ENCODE data around the gene SLC44A4.

SLC44A4 gene

DNA sequence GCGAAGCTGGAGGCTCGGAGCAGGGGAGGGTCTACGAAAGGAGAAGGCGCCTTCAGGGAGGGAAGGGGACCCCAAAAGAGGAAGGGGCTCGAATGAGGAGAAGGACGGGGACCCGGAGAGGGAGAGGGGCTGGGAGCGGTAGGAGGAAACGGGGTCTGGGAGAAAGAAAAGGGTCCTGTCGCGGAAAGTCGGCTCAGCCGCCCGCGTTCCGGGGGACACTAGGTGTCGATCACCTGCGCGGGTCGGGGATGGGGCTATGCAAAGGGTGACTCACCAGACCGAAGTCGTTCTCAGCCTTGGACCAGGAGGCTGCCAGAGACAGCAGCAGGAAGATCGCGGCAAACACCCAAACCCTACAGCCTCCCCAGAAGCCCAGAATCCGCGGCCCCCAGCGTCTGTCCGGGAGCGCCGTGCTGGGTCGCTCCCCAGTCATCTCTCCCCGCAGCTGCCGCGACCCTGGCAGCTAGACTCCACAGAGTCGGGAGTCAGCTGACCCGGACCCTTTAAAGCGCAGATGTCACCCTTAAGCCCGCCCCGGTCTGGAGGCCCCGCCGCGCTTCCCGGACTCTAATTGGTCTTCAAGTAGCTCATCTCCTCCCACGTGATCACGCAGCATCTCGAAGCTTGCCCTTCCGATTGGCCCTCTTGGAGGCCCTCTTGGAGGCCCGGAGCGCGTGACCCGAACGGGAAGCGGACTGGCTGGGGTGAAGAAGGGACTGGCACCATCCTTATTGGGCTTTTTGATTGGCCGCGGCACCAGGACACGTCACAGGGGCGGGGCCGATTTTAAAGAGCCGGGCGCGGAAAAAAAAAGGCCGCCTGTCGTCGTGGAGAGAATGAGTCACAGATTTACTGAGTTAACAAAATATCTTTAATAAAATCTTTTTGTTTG, 16.2 kb downstream of the SLC44A4 start, which contains the start of gene NEU1 (continued):
- TF ChIP-seq ZBTB7A (tag by site-specific recombination; IDR thresholded peaks at IDR 0.05; ENCODE audit: low read depth) (0 out of 2 replicates have a peak, but pooled peaks have one; percentile 17), ZNF19 (tag by site-specific recombination; IDR thresholded peaks at IDR 0.05; ENCODE audit: low read depth) (no peak), IKZF3 (tag by site-specific recombination; IDR thresholded peaks at IDR 0.05) (no peak; the same call in 1 of the 2 replicates), ZNF48 (tag by site-specific recombination; IDR thresholded peaks at IDR 0.05) (no peak), BCL11B (tag by site-specific recombination; IDR thresholded peaks at IDR 0.05; ENCODE audit: low read depth) (peak; percentile 67; the same call in 1 of the 2 replicates), ZNF624 (tag by site-specific recombination; IDR thresholded peaks at IDR 0.05) (no peak), ZBTB20 (tag by site-specific recombination; IDR thresholded peaks at IDR 0.05) (no peak), MYNN (tag by site-specific recombination; IDR thresholded peaks at IDR 0.05; ENCODE audit: borderline replicate concordance) (no peak), ZBTB17 (tag by site-specific recombination; IDR thresholded peaks at IDR 0.05) (0 out of 2 replicates have a peak, but pooled peaks have one; percentile 40), GLIS1 (tag by site-specific recombination; IDR thresholded peaks at IDR 0.05) (peak; percentile 58), ZNF792 (tag by site-specific recombination; IDR thresholded peaks at IDR 0.05) (no peak), ZNF560 (tag by site-specific recombination; IDR thresholded peaks at IDR 0.05; ENCODE audit: borderline replicate concordance) (no peak), KLF10 (tag by site-specific recombination; IDR thresholded peaks at IDR 0.05) (peak; percentile 88; the same call in 1 of the 2 replicates), KLF16 (tag by site-specific recombination; IDR thresholded peaks at IDR 0.05) (peak; percentile 81), ZNF132 (tag by site-specific recombination; IDR thresholded peaks at IDR 0.05; ENCODE audit: borderline replicate concordance) (no peak), SALL2 (tag by site-specific recombination; IDR thresholded peaks at IDR 0.05; ENCODE audit: borderline replicate concordance) (no peak)
- TF ChIP-seq, protein P1, sequence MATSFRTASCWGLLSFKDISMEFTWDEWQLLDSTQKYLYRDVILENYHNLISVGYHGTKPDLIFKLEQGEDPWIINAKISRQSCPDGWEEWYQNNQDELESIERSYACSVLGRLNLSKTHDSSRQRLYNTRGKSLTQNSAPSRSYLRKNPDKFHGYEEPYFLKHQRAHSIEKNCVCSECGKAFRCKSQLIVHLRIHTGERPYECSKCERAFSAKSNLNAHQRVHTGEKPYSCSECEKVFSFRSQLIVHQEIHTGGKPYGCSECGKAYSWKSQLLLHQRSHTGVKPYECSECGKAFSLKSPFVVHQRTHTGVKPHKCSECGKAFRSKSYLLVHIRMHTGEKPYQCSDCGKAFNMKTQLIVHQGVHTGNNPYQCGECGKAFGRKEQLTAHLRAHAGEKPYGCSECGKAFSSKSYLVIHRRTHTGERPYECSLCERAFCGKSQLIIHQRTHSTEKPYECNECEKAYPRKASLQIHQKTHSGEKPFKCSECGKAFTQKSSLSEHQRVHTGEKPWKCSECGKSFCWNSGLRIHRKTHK (tag by site-specific recombination; IDR thresholded peaks at IDR 0.05) = no peak
- TF ChIP-seq, protein P2, sequence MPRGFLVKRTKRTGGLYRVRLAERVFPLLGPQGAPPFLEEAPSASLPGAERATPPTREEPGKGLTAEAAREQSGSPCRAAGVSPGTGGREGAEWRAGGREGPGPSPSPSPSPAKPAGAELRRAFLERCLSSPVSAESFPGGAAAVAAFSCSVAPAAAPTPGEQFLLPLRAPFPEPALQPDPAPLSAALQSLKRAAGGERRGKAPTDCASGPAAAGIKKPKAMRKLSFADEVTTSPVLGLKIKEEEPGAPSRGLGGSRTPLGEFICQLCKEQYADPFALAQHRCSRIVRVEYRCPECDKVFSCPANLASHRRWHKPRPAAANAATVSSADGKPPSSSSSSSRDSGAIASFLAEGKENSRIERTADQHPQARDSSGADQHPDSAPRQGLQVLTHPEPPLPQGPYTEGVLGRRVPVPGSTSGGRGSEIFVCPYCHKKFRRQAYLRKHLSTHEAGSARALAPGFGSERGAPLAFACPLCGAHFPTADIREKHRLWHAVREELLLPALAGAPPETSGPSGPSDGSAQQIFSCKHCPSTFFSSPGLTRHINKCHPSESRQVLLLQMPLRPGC (tag by site-specific recombination; IDR thresholded peaks at IDR 0.05) = peak; percentile 75; the same call in 1 of the 2 replicates
- TF ChIP-seq, protein P3, sequence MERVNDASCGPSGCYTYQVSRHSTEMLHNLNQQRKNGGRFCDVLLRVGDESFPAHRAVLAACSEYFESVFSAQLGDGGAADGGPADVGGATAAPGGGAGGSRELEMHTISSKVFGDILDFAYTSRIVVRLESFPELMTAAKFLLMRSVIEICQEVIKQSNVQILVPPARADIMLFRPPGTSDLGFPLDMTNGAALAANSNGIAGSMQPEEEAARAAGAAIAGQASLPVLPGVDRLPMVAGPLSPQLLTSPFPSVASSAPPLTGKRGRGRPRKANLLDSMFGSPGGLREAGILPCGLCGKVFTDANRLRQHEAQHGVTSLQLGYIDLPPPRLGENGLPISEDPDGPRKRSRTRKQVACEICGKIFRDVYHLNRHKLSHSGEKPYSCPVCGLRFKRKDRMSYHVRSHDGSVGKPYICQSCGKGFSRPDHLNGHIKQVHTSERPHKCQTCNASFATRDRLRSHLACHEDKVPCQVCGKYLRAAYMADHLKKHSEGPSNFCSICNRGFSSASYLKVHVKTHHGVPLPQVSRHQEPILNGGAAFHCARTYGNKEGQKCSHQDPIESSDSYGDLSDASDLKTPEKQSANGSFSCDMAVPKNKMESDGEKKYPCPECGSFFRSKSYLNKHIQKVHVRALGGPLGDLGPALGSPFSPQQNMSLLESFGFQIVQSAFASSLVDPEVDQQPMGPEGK (tag by site-specific recombination; IDR thresholded peaks at IDR 0.05) = peak; percentile 26; the same call in 1 of the 2 replicates
- TF ChIP-seq, protein P4, sequence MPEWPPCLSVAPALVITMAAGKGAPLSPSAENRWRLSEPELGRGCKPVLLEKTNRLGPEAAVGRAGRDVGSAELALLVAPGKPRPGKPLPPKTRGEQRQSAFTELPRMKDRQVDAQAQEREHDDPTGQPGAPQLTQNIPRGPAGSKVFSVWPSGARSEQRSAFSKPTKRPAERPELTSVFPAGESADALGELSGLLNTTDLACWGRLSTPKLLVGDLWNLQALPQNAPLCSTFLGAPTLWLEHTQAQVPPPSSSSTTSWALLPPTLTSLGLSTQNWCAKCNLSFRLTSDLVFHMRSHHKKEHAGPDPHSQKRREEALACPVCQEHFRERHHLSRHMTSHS (tag by site-specific recombination; IDR thresholded peaks at IDR 0.05) = no peak
- TF ChIP-seq, protein P5, sequence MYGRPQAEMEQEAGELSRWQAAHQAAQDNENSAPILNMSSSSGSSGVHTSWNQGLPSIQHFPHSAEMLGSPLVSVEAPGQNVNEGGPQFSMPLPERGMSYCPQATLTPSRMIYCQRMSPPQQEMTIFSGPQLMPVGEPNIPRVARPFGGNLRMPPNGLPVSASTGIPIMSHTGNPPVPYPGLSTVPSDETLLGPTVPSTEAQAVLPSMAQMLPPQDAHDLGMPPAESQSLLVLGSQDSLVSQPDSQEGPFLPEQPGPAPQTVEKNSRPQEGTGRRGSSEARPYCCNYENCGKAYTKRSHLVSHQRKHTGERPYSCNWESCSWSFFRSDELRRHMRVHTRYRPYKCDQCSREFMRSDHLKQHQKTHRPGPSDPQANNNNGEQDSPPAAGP (tag by site-specific recombination; IDR thresholded peaks at IDR 0.05) = no peak
- TF ChIP-seq, protein P6, sequence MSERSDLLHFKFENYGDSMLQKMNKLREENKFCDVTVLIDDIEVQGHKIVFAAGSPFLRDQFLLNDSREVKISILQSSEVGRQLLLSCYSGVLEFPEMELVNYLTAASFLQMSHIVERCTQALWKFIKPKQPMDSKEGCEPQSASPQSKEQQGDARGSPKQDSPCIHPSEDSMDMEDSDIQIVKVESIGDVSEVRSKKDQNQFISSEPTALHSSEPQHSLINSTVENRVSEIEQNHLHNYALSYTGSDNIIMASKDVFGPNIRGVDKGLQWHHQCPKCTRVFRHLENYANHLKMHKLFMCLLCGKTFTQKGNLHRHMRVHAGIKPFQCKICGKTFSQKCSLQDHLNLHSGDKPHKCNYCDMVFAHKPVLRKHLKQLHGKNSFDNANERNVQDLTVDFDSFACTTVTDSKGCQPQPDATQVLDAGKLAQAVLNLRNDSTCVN (tag by site-specific recombination; optimal IDR thresholded peaks at IDR 0.05) = peak; percentile 58
- TF ChIP-seq, protein P7, sequence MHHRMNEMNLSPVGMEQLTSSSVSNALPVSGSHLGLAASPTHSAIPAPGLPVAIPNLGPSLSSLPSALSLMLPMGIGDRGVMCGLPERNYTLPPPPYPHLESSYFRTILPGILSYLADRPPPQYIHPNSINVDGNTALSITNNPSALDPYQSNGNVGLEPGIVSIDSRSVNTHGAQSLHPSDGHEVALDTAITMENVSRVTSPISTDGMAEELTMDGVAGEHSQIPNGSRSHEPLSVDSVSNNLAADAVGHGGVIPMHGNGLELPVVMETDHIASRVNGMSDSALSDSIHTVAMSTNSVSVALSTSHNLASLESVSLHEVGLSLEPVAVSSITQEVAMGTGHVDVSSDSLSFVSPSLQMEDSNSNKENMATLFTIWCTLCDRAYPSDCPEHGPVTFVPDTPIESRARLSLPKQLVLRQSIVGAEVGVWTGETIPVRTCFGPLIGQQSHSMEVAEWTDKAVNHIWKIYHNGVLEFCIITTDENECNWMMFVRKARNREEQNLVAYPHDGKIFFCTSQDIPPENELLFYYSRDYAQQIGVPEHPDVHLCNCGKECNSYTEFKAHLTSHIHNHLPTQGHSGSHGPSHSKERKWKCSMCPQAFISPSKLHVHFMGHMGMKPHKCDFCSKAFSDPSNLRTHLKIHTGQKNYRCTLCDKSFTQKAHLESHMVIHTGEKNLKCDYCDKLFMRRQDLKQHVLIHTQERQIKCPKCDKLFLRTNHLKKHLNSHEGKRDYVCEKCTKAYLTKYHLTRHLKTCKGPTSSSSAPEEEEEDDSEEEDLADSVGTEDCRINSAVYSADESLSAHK (tag by site-specific recombination; IDR thresholded peaks at IDR 0.05) = peak; percentile 24; the same call in 1 of the 2 replicates
- TF ChIP-seq, protein P8, sequence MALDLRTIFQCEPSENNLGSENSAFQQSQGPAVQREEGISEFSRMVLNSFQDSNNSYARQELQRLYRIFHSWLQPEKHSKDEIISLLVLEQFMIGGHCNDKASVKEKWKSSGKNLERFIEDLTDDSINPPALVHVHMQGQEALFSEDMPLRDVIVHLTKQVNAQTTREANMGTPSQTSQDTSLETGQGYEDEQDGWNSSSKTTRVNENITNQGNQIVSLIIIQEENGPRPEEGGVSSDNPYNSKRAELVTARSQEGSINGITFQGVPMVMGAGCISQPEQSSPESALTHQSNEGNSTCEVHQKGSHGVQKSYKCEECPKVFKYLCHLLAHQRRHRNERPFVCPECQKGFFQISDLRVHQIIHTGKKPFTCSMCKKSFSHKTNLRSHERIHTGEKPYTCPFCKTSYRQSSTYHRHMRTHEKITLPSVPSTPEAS (tag by site-specific recombination; IDR thresholded peaks at IDR 0.05) = 0 out of 2 replicates have a peak, but pooled peaks have one; percentile 12
